8988T (cell line): ENCODE data around the gene CAMK1G.

Experiments
- DNase-seq: peaks from one replicate; pipeline ENCODE4 v3.0.0; 2011

The CAMK1G gene

GRCh38 chr1:209583408-209583807 is at the start of gene CAMK1G:
Gene CAMK1G (plus strand): TSS chr1:209583714. CDS start chr1:209594984, 11,270 bp downstream.
- DNase-seq, result no peak

- no peak for DNase-seq
Measured at GRCh38 chr1:209534496-209535250, 48.8 kb upstream of the CAMK1G start.

GRCh38 chr1:209536843-209537242 is 46.7 kb upstream of the CAMK1G start:
- DNase-seq, result no peak

GRCh38 chr1:209537336-209538114 is 46.0 kb upstream of the CAMK1G start:
- no peak for DNase-seq

GRCh38 chr1:209539576-209539975 is 43.9 kb upstream of the CAMK1G start:
- DNase-seq, result no peak

- DNase-seq, result no peak
Measured at GRCh38 chr1:209542585-209542984, 40.9 kb upstream of the CAMK1G start.

- DNase-seq, result no peak
Measured at GRCh38 chr1:209544098-209544497, 39.4 kb upstream of the CAMK1G start.

- no peak for DNase-seq
Measured at GRCh38 chr1:209545423-209545822, 38.1 kb upstream of the CAMK1G start.

GRCh38 chr1:209546390-209547085 is 37.0 kb upstream of the CAMK1G start:
- no peak for DNase-seq

- no peak for DNase-seq
Measured at GRCh38 chr1:209547626-209548025, 35.9 kb upstream of the CAMK1G start.

GRCh38 chr1:209549443-209550205 is 33.9 kb upstream of the CAMK1G start:
- DNase-seq, result no peak

- no peak for DNase-seq
Measured at GRCh38 chr1:209550519-209550918, 33.0 kb upstream of the CAMK1G start.

GRCh38 chr1:209552406-209553264 is 30.9 kb upstream of the CAMK1G start:
- no peak for DNase-seq

GRCh38 chr1:209554761-209555611 is 28.5 kb upstream of the CAMK1G start:
- no peak for DNase-seq

GRCh38 chr1:209556162-209556690 is 27.3 kb upstream of the CAMK1G start:
- no peak for DNase-seq

- no peak for DNase-seq
Measured at GRCh38 chr1:209557221-209557620, 26.3 kb upstream of the CAMK1G start.

GRCh38 chr1:209560529-209560928 is 23.0 kb upstream of the CAMK1G start:
- DNase-seq, result no peak

GRCh38 chr1:209560952-209561351 is 22.6 kb upstream of the CAMK1G start:
- no peak for DNase-seq

GRCh38 chr1:209561532-209561931 is 22.0 kb upstream of the CAMK1G start:
- DNase-seq, result no peak

- no peak for DNase-seq
Measured at GRCh38 chr1:209564849-209565248, 18.7 kb upstream of the CAMK1G start.
